Astrocyte (in vitro differentiated cells and primary cell): ENCODE results near the gene CPSF4.

ENCODE experiments used
- CTCF ChIP-seq: IDR thresholded peaks from 2 replicates; pipeline ENCODE4 v1.5.1; 2011; ENCODE audit warnings: low read depth, mild to moderate bottlenecking, inconsistent platforms, low read length, moderate library complexity; ENCODE audit not compliant: insufficient read depth
- EZH2 ChIP-seq: IDR thresholded peaks from 2 replicates; pipeline ENCODE4 v1.6.1; 2012; ENCODE audit warnings: mild to moderate bottlenecking, low read length, inconsistent platforms; ENCODE audit not compliant: insufficient read depth

DNA sequence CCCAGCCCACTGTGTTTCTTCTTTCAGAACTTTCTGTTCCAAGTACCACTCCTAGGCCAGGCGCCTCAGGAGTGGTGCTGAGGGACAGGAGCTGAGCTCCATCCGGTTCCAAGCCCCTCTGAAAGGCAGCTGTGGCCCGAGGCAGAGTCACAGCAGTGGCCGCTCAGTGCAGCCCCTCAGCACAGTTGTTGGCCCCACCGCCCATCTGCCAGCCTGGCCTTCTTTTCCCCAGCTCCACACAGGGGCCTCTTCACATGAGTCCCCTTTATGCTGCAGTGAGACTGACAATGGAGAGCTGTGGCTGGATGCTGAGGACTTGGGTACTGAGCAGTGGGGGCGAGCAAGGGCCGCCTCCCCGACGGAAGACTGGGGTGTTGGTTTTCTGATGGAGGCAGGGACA lies 20.5 kb upstream of the CPSF4 start:
- TF ChIP-seq CTCF (no peak), EZH2 (no peak)
